ENCODE data around the gene UBE2E3.
A peak's percentile ranks its signal among the peaks of the same experiment; 100 is the strongest.
"Not testable (repeated sequence)": the region's sequence is repeated elsewhere in the genome, so short reads cannot be mapped to it uniquely, and the experiment has no call there.

UBE2E3 gene

GRCh38 chr2:181025004-181025403 is 44.6 kb downstream of the UBE2E3 start:
- peak; percentile 38 for DNase-seq (ENCODE audit: low read depth, low spot score)

GRCh38 chr2:181036445-181036844 is 56.0 kb downstream of the UBE2E3 start:
- no peak for DNase-seq (ENCODE audit: low read depth, low spot score)

GRCh38 chr2:181036848-181037603 is 56.6 kb downstream of the UBE2E3 start:
- DNase-seq (ENCODE audit: low read depth, low spot score), result peak; percentile 76

GRCh38 chr2:181037922-181038321 is 57.5 kb downstream of the UBE2E3 start:
- peak; percentile 31 for DNase-seq (ENCODE audit: low read depth, low spot score)

GRCh38 chr2:181038796-181039195 is 58.4 kb downstream of the UBE2E3 start:
- no peak for DNase-seq (ENCODE audit: low read depth, low spot score)

- not testable (repeated sequence) for DNase-seq (ENCODE audit: low read depth, low spot score)
Observed at GRCh38 chr2:181040839-181041238, 60.4 kb downstream of the UBE2E3 start.

- no peak for DNase-seq (ENCODE audit: low read depth, low spot score)
Observed at GRCh38 chr2:181041661-181042060, 61.3 kb downstream of the UBE2E3 start.

GRCh38 chr2:181042706-181043105 is 62.3 kb downstream of the UBE2E3 start:
- DNase-seq (ENCODE audit: low read depth, low spot score), result no peak

- DNase-seq (ENCODE audit: low read depth, low spot score), result no peak
Observed at GRCh38 chr2:181046833-181047232, 66.4 kb downstream of the UBE2E3 start.

- no peak for DNase-seq (ENCODE audit: low read depth, low spot score)
Observed at GRCh38 chr2:181047829-181048228, 67.4 kb downstream of the UBE2E3 start.

- DNase-seq (ENCODE audit: low read depth, low spot score), result no peak
Observed at GRCh38 chr2:181051861-181052522, 71.6 kb downstream of the UBE2E3 start.

- no peak for DNase-seq (ENCODE audit: low read depth, low spot score)
Observed at GRCh38 chr2:181052523-181052891, 72.1 kb downstream of the UBE2E3 start.

- no peak for DNase-seq (ENCODE audit: low read depth, low spot score)
Observed at GRCh38 chr2:181054256-181054655, 73.9 kb downstream of the UBE2E3 start.

- DNase-seq (ENCODE audit: low read depth, low spot score), result no peak
Observed at GRCh38 chr2:181054843-181055242, 74.4 kb downstream of the UBE2E3 start.

- DNase-seq (ENCODE audit: low read depth, low spot score), result peak; percentile 34
Observed at GRCh38 chr2:181058378-181059269, 78.2 kb downstream of the UBE2E3 start.

GRCh38 chr2:181063696-181064095 is 83.3 kb downstream of the UBE2E3 start:
- DNase-seq (ENCODE audit: low read depth, low spot score), result no peak

GRCh38 chr2:181065458-181065857 is 85.1 kb downstream of the UBE2E3 start:
- no peak for DNase-seq (ENCODE audit: low read depth, low spot score)

- no peak for DNase-seq (ENCODE audit: low read depth, low spot score)
Observed at GRCh38 chr2:181066333-181066732, 85.9 kb downstream of the UBE2E3 start.

GRCh38 chr2:181070119-181070835 is 89.9 kb downstream of the UBE2E3 start:
- peak; percentile 65 for DNase-seq (ENCODE audit: low read depth, low spot score)

- no peak for DNase-seq (ENCODE audit: low read depth, low spot score)
Observed at GRCh38 chr2:181070836-181071200, 90.4 kb downstream of the UBE2E3 start.

GRCh38 chr2:181072486-181073235 is 92.3 kb downstream of the UBE2E3 start:
- DNase-seq (ENCODE audit: low read depth, low spot score), result no peak

Data from astrocyte of the hippocampus (primary cell).